ENCODE data around the gene ETV5. TPM values are rescaled to one million over a fixed set of nuclear protein-coding genes. Genes with fewer than 3 reads are reported as not detected.

The ETV5 gene
- total and polyA plus RNA-seq, 2 of the 4 experiments (the other 2 are of a cell fraction), result 15.7 to 20.1 TPM

DNA sequence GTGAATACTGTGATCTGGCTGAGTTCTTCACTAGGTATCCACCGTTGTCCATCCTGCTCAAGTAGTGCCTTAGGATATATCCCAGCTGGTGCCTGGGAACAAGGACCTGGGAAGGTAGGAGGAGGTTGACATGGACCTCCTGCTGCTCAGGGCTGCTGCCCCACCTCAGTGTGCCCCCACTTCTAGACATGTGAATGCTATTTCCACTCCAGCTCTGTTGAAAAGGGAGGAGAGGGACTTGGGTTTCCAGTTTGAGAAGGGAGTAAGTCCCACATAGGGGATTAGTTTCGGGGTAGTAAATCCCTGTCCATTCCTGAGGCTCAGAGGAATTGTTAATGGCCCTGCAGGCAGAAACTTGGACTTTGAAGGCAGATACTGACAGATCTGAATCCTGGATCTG lies 32.9 kb upstream of the ETV5 start:
- no peaks in the 10 kb centered on the region for H3K79me1 ChIP-seq (ENCODE audit: low read depth in 1 of 2, low read length in 2 of 2)
- H4K8ac ChIP-seq (ENCODE audit: low read depth in 2 of 2, low read length in 2 of 2), result no peak overlapping the region
- intact Hi-C loops (cut with micrococcal nuclease), result no loop called here
- H3K9me3 ChIP-seq (ENCODE audit: control insufficient read depth, insufficient read depth, low read length), result no peaks in the 10 kb centered on the region
- no peak overlapping the region for H2AK9ac ChIP-seq (replicated peaks; ENCODE audit: low read depth, low read length, poor library complexity)
- no peak overlapping the region for H2AFZ ChIP-seq (replicated peaks; ENCODE audit: low read length, poor library complexity)
- no peak overlapping the region for H3K56ac ChIP-seq (ENCODE audit: extremely low read depth, insufficient read depth, low read length)
- BruUV-seq (replicated peaks), result no TSS peak
- H2BK5ac ChIP-seq (ENCODE audit: low read depth, low read length, poor library complexity, severe bottlenecking), result no peak overlapping the region
- H3K27ac ChIP-seq (ENCODE audit: insufficient read depth, low read length), result no peak overlapping the region
- H3K4me3 ChIP-seq (ENCODE audit: insufficient read depth, low read depth, low read length), result no peak overlapping the region
- no peaks in the 10 kb centered on the region; the same call in 1 of the 2 replicates for H3K9me1 ChIP-seq (ENCODE audit: insufficient read depth, low read length)
- dilution Hi-C loops (cut with HindIII; ENCODE audit: low sequenced_read_pairs, unreplicated experiment), result no loop called here
- in situ Hi-C loops (cut with MboI; ENCODE audit: low sequenced_read_pairs), result no loop called here
- H3K14ac ChIP-seq (replicated peaks; ENCODE audit: low read depth, low read length), result no peak overlapping the region
- DNase-seq, result no peak
- H3K27me3 ChIP-seq (ENCODE audit: control insufficient read depth, insufficient read depth, low read length), result peaks cover 23% of the 10 kb centered on the region
- CTCF ChIA-PET, result no interaction called here
- H3K9ac ChIP-seq (ENCODE audit: low read depth, low read length), result no peak overlapping the region
- H3K4me2 ChIP-seq (ENCODE audit: low read depth, low read length), result no peak overlapping the region
- H3K4me1 ChIP-seq (ENCODE audit: control insufficient read depth, insufficient read depth, low read length), result no peaks in the 10 kb centered on the region
- H2BK15ac ChIP-seq (ENCODE audit: low read depth, low read length), result no peak overlapping the region
- no peak overlapping the region for H3K18ac ChIP-seq (ENCODE audit: low read depth, low read length)
- H2BK20ac ChIP-seq (ENCODE audit: low read depth, low read length), result no peak overlapping the region
- no peaks in the 10 kb centered on the region for H4K20me1 ChIP-seq (ENCODE audit: insufficient read depth, low read length)
- H3K4ac ChIP-seq (ENCODE audit: low read depth, low read length), result no peak overlapping the region
- H2AK5ac ChIP-seq (ENCODE audit: low read depth, low read length), result no peak overlapping the region
- no peak overlapping the region for H3K23ac ChIP-seq (ENCODE audit: low read depth, low read length)
- no peak overlapping the region for H4K5ac ChIP-seq (ENCODE audit: low read depth, low read length)
- TF ChIP-seq MAZ (IDR thresholded peaks at IDR 0.05; ENCODE audit: borderline replicate concordance, low read depth, low read length) (no peak), MXI1 (IDR thresholded peaks at IDR 0.05; ENCODE audit: borderline replicate concordance, low read depth, low read length) (no peak)
- TF ChIP-seq, protein P1, sequence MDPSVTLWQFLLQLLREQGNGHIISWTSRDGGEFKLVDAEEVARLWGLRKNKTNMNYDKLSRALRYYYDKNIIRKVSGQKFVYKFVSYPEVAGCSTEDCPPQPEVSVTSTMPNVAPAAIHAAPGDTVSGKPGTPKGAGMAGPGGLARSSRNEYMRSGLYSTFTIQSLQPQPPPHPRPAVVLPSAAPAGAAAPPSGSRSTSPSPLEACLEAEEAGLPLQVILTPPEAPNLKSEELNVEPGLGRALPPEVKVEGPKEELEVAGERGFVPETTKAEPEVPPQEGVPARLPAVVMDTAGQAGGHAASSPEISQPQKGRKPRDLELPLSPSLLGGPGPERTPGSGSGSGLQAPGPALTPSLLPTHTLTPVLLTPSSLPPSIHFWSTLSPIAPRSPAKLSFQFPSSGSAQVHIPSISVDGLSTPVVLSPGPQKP (IDR thresholded peaks at IDR 0.05; ENCODE audit: borderline replicate concordance, low read depth, low read length), result no peak
- TF ChIP-seq, protein P2, sequence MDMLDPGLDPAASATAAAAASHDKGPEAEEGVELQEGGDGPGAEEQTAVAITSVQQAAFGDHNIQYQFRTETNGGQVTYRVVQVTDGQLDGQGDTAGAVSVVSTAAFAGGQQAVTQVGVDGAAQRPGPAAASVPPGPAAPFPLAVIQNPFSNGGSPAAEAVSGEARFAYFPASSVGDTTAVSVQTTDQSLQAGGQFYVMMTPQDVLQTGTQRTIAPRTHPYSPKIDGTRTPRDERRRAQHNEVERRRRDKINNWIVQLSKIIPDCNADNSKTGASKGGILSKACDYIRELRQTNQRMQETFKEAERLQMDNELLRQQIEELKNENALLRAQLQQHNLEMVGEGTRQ (IDR thresholded peaks at IDR 0.05; ENCODE audit: low read depth, low read length), result no peak
- no peak overlapping the region for H2BK120ac ChIP-seq (ENCODE audit: low read depth, low read length)
- ATAC-seq (ENCODE audit: low read depth), result no peak
- no peaks in the 10 kb centered on the region for H3K36me3 ChIP-seq (ENCODE audit: control insufficient read depth, insufficient read depth, low read length)
- no peak overlapping the region for H4K91ac ChIP-seq (ENCODE audit: insufficient read depth, low read depth, low read length)
- POLR2A ChIA-PET (ENCODE audit: unreplicated experiment), result no interaction called here
- no CpG with 5 or more reads among the region's 2 CpGs for WGBS, 2 experiments (ENCODE audit: extremely low coverage in 2 of 2, insufficient read length in 1 of 2)

Measured in IMR-90 (cell line).